DOHH2 (cell line): Measurements from ENCODE around the gene RAD51AP1.

ENCODE experiments used
- H3F3A ChIP-seq: fragments of 200-600 bp; sonication (generic), shearing (Covaris generic); 2 replicates; pipeline ENCODE4 v1.6.0; 2016; ENCODE audit warnings: antibody characterized with exemption, mild to moderate bottlenecking; ENCODE audit not compliant: control insufficient read depth, insufficient read depth
- H3K27ac ChIP-seq: fragments of 200-600 bp; sonication (generic); 2 replicates; pipeline ENCODE4 v1.5.1; 2014; ENCODE audit warnings: low read depth, mild to moderate bottlenecking, low read length, moderate library complexity
- H3K27me3 ChIP-seq: fragments of 200-600 bp; sonication (generic); 2 replicates; pipeline ENCODE4 v1.6.1; 2014; ENCODE audit warnings: mild to moderate bottlenecking, low read length, mixed read lengths; ENCODE audit not compliant: control insufficient read depth
- H3K36me3 ChIP-seq: fragments of 200-600 bp; sonication (generic); 2 replicates; pipeline ENCODE4 v1.6.1; 2014; ENCODE audit warnings: mild to moderate bottlenecking, low read length, moderate library complexity, mixed read lengths; ENCODE audit not compliant: control insufficient read depth
- H3K4me1 ChIP-seq: fragments of 200-600 bp; sonication (generic); 2 replicates; pipeline ENCODE4 v1.6.1; 2014; ENCODE audit warnings: mild to moderate bottlenecking, low read length, mixed read lengths; ENCODE audit not compliant: control insufficient read depth
- H3K4me2 ChIP-seq: fragments of 200-600 bp; sonication (generic); 2 replicates; pipeline ENCODE4 v1.6.0; 2014; ENCODE audit warnings: mild to moderate bottlenecking, low read length, moderate library complexity
- H3K4me3 ChIP-seq: fragments of 200-600 bp; sonication (generic); 2 replicates; pipeline ENCODE4 v1.5.1; 2014; ENCODE audit warnings: mild to moderate bottlenecking, low read length, mixed read lengths
- H3K79me2 ChIP-seq: fragments of 200-600 bp; sonication (generic); 2 replicates; pipeline ENCODE4 v1.6.1; 2014; ENCODE audit warnings: mild to moderate bottlenecking, low read length, mixed read lengths; ENCODE audit not compliant: control insufficient read depth
- H3K9me2 ChIP-seq: fragments of 200-600 bp; sonication (generic); replicated peaks from 2 replicates; pipeline ENCODE4 v1.6.1; 2014; ENCODE audit warnings: mild to moderate bottlenecking, low read length, mixed read lengths; ENCODE audit not compliant: control insufficient read depth
- H3K9me3 ChIP-seq: fragments of 200-600 bp; sonication (generic); 2 replicates; pipeline ENCODE4 v1.6.1; 2014; ENCODE audit warnings: antibody characterized with exemption, low read length, mixed read lengths; ENCODE audit not compliant: control insufficient read depth, insufficient read depth
- H4K20me1 ChIP-seq: fragments of 200-600 bp; sonication (generic); 2 replicates; pipeline ENCODE4 v1.6.0; 2014; ENCODE audit warnings: low read depth, mild to moderate bottlenecking, antibody characterized with exemption, low read length, moderate library complexity; ENCODE audit not compliant: control insufficient read depth, insufficient read depth
- EZH2phosphoT487 ChIP-seq: fragments of 200-600 bp; sonication (generic); IDR thresholded peaks from 2 replicates; pipeline ENCODE4 v1.6.1; 2017; ENCODE audit warnings: borderline replicate concordance, mild to moderate bottlenecking, antibody characterized with exemption, low read length, moderate library complexity, mixed read lengths
- TF ChIP-seq, protein P1 (sequence below): fragments of 200-600 bp; sonication (generic); IDR thresholded peaks from one replicate; pipeline ENCODE4 v1.5.1; 2014; ENCODE audit warnings: antibody characterized with exemption, mild to moderate bottlenecking, low read depth, low read length; ENCODE audit not compliant: poor library complexity, severe bottlenecking

Gene RAD51AP1

DNA sequence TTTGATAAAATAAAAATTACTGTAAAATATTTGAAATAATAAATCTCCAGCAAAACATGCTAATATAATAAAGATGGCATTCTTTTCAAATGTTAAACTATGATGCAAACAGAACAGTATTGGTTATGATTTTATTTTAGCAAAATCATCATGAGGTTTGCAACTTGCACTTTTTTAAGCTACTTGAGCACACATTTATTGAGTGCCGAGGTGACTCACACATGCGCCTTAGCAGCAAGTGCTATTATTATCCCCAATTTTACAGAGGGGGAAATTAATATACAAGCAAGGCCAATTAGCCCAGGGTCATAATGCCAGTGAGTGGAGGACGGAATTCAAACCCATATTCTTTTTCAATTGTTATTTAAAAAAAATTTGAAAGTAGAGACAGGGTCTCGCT lies 30.6 kb downstream of the RAD51AP1 start:
- H4K20me1 ChIP-seq = no peaks in the 10 kb centered on the region
- H3F3A ChIP-seq = peaks cover 13% of the 10 kb centered on the region
- H3K27me3 ChIP-seq = no peaks in the 10 kb centered on the region
- H3K9me3 ChIP-seq = no peaks in the 10 kb centered on the region
- H3K4me3 ChIP-seq = no peak overlapping the region
- peaks cover 35% of the 10 kb centered on the region for H3K4me1 ChIP-seq
- H3K4me2 ChIP-seq = no peak overlapping the region
- no peaks in the 10 kb centered on the region for H3K9me2 ChIP-seq
- H3K27ac ChIP-seq = no peak overlapping the region
- TF ChIP-seq, protein P1, sequence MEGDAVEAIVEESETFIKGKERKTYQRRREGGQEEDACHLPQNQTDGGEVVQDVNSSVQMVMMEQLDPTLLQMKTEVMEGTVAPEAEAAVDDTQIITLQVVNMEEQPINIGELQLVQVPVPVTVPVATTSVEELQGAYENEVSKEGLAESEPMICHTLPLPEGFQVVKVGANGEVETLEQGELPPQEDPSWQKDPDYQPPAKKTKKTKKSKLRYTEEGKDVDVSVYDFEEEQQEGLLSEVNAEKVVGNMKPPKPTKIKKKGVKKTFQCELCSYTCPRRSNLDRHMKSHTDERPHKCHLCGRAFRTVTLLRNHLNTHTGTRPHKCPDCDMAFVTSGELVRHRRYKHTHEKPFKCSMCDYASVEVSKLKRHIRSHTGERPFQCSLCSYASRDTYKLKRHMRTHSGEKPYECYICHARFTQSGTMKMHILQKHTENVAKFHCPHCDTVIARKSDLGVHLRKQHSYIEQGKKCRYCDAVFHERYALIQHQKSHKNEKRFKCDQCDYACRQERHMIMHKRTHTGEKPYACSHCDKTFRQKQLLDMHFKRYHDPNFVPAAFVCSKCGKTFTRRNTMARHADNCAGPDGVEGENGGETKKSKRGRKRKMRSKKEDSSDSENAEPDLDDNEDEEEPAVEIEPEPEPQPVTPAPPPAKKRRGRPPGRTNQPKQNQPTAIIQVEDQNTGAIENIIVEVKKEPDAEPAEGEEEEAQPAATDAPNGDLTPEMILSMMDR = no peak
- TF ChIP-seq EZH2phosphoT487 = no peak
- H3K36me3 ChIP-seq = no peaks in the 10 kb centered on the region
- H3K79me2 ChIP-seq = no peaks in the 10 kb centered on the region

DNA sequence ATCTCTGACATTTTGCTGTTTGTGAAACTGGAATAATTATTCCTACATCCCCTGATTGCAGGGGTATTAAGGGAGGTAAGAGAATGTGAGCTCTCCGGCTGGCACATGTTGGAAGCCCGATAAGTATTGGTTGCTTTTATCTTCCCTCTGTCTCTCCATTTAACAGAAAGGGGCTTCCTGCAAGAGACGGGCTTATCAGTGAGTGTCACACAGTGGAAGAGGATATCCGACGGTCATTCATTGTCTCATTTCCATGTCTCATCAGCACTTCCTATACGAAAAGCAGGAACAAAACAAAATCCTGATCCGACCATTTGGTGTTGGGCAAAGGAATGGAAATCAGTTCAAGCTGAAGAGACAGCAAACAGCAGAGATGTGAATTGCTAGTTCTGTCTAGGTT lies 34.0 kb downstream of the RAD51AP1 start:
- no peaks in the 10 kb centered on the region for H4K20me1 ChIP-seq
- H3K9me2 ChIP-seq = no peaks in the 10 kb centered on the region
- H3K4me3 ChIP-seq = no peak overlapping the region
- peaks cover 3% of the 10 kb centered on the region for H3K4me1 ChIP-seq
- no peaks in the 10 kb centered on the region for H3K9me3 ChIP-seq
- no peaks in the 10 kb centered on the region for H3F3A ChIP-seq
- H3K36me3 ChIP-seq = no peaks in the 10 kb centered on the region
- no peak overlapping the region for H3K27ac ChIP-seq
- no peak overlapping the region for H3K4me2 ChIP-seq
- TF ChIP-seq, protein P1 = no peak
- TF ChIP-seq EZH2phosphoT487 = no peak
- H3K79me2 ChIP-seq = no peaks in the 10 kb centered on the region
- H3K27me3 ChIP-seq = 0 out of 2 replicates have a peak, but pooled peaks cover 2% of the 10 kb centered on the region

DNA sequence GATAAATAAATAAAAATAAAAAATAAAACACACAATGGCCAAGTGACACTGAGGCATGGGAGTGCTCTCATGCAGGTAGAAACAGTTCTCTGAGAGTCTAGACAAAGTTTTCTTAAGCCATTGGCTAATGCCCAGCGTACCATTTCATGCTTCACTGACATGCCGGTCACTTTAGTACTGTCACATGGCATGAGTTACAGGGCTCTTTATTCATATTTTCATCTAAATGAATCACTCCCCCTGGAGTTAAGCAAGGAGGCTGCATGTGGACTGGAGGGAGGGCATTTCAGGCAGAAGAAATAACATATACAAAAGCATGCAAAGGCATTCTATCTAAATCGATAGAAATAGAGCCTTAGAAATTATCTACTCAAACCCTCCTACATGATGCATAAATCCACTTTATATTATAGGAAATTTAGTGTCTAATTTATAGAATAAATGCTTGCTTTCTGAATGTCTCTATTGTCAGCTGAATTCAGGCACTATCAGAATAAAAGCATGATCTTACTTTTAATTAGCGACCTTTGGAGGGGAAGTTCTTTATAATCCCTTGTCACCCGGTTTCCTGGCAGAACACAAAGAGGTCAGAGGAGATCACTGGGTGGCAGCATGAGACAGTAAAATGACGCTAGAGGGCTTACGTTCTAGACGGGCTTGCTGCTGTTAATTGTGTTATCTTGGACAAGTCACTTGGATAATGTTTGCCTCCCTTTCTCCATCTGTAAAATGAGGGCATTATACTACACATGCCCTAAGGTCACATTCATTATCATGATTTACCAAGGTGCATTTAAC lies 40.8 kb downstream of the RAD51AP1 start:
- TF ChIP-seq, protein P1 = peak; percentile 60
- no peak for TF ChIP-seq EZH2phosphoT487
- Histone ChIP-seq H3K4me2 (no peak overlapping the region), H3K4me1 (no peaks in the 10 kb centered on the region)

More for the DNA sequence above, 40.8 kb downstream of the RAD51AP1 start:
- Histone ChIP-seq H3K27ac (no peak overlapping the region), H3K36me3 (no peaks in the 10 kb centered on the region), H3F3A (no peaks in the 10 kb centered on the region), H3K79me2 (no peaks in the 10 kb centered on the region), H3K9me2 (no peaks in the 10 kb centered on the region), H3K4me3 (no peak overlapping the region), H3K27me3 (peaks cover 12% of the 10 kb centered on the region), H4K20me1 (no peaks in the 10 kb centered on the region), H3K9me3 (no peaks in the 10 kb centered on the region)
